Measurements from ENCODE around the gene THAP4.

DNA sequence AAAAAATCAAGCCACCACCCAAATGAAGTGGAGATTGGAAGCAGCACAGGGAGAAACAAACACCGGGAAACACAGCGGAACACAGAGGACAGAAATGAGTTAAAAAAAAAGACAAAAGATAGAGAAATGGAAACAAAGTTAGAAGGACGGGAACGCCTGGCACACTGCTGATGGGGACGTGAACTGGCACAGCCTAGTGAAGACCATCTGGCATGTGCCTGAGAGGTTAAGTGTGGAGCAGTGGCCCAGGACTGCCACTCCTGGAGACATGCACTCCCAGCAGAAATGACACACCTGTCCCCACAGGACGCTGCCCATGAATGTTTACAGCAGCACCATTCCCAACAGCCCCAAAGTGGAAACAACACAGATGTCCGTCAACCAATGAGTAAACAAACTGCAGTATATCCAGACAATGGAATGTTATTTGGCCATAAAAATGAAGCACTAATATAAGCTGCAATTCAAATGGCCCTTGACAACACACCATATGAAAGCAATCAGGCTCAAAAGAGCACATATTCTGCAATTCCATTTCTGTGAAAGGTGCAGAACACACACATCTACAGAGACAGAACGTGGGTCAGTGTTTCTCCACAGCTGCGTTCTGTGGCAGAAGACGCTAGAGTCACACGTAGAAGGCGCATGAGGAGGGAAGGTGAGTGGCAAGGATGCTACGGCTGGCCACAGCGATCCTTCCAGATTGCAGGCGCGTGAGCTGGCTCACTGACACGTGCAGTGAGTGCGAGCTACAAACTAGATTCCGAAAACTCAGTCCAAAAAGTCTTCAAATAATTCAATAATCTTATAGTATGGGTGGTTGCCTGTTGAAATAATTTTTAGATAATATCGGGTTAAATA is 24.6 kb downstream of the THAP4 start:
- no peak for TF ChIP-seq POLR2A (IDR thresholded peaks at IDR 0.05; ENCODE audit: low read depth, low read length)
- TF ChIP-seq PAX5 (IDR thresholded peaks at IDR 0.05; ENCODE audit: insufficient read depth, low read length, severe bottlenecking) = no peak

Measured in GM12891 (cell line).